GM21825 (cell line): Measurements from ENCODE around the gene DCUN1D1.

Source experiments
- ATAC-seq: cut with Tn5 transposase; IDR thresholded peaks from one replicate; pipeline ENCODE4 v1.9.1; 2021; ENCODE audit warnings: mild to moderate bottlenecking, moderate library complexity; ENCODE audit not compliant: unreplicated experiment

Gene DCUN1D1

GRCh38 chr3:182902236-182902635, 78.1 kb downstream of the DCUN1D1 start:
- no peak for ATAC-seq

- ATAC-seq: no peak
Measured at GRCh38 chr3:182896553-182896952, 83.8 kb downstream of the DCUN1D1 start.

GRCh38 chr3:182895513-182896112, 84.7 kb downstream of the DCUN1D1 start:
- ATAC-seq: no peak

GRCh38 chr3:182892226-182892625, 88.1 kb downstream of the DCUN1D1 start:
- no peak for ATAC-seq

- ATAC-seq: no peak
Measured at GRCh38 chr3:182891364-182891763, 89.0 kb downstream of the DCUN1D1 start.

GRCh38 chr3:182889948-182890629, 90.2 kb downstream of the DCUN1D1 start:
- no peak for ATAC-seq
